NCI-H1694 treated with DMSO at 0.1 percent for 48 hours (cell line): ENCODE results near the gene HAUS7.

ENCODE experiments used
- DNase-seq: peaks from one replicate; lab custom pipeline; 2025; lab: John Stamatoyannopoulos, UW

HAUS7 gene

DNA sequence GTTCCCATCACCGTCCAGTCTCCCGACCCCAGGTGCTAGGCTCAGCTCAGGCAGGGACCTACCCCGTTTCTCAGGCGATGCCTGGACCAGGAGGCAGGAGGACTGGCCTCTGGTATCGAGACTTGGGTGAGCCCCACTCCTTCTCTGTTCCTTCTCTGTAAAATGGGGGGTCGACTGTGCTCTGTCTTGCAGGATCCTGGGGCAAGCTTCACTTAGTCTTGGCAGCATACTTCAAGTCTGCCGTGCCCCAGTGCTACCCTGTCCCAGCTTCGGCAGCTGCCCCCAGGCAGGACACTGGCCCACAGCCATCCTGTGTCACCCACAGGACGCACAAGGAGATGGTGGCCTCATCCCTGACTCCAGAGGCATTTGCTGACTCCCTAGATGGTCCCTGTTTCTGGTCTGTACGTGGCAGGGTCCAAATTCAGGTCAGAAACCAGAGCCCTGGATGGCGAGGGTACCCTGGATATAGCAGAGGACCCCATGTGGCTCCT is 7.0 kb upstream of the HAUS7 start:
- no peak for DNase-seq

DNA sequence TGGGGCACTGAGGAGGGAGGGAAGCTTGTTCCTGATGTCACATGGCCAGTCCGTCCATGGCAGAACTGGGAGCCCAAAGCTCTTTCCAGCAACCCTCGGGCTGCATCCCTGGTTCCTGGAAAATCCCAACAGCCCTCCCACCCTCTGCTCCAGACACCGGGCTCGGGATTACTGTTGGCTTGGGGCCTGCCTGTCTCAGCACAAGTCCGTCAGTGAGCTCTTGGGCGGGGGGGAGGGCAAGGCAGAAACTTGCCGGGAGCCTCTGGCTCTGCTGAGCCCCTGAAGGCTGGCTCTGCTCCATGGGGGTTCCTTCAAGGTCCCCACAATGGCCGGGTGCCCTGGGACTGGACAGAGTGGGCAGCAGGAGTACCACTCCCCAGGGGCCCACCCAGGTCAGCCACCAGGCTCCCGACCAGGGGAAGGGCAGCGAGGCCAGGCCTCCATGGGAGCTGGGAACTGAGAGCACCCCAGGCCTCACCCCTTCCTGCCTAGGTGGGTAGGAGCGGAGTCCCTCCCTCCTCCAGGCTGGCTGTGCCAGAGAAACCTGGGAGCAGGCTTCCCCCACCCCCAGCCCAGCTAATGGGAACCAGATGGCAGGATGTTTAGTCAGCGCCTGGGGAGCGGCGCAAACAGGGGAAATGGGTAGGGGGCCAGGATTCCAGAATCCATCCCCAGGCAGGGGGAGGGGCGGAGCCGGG is 6.4 kb upstream of the HAUS7 start:
- DNase-seq, result peak; percentile 80

DNA sequence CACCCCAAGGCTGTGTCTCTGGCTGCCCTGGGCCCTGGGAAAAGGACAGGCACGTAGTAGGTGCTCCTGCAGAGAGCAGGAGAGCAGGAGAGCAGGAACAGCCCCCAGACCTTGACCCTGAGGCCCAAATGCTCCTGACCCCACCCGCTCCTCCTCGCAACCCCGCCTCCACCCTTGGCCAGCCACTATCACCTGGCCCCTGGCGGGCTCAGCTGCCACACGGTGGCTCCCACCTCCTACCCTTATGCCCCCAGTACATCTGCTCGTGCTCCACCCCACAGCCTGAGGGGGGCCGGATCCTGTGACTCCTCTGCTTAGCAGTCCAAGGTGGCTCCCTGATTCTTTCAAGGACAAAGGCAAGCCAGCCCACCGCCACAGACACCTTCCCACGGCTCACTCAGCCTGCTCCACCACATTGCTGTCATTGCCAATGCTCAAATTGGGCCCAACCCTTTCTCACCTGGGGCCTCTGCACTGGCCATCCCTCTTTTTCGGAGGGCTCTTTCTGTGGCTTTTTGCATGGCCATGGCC is 5.4 kb upstream of the HAUS7 start:
- peak; percentile 14 for DNase-seq

DNA sequence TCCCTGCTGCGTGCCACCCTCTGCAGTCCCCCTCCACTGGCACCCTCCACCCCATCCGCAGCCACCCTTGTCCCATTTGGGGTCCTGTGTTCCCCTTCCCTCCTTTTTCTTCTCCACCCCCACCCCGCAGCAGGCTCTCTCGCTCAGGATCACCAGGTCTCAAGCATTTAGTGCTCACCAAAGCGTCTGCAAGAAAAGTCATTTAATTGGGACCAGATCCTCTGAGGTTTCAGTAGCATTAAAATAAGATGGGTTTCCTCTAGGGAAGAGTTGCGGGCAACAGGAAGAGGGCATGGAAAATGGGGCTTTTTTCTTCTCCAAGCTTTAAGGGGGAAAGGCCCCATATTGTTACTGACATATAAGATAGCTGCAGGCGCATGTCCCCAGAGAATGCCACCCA is 4.9 kb upstream of the HAUS7 start:
- DNase-seq, result no peak

DNA sequence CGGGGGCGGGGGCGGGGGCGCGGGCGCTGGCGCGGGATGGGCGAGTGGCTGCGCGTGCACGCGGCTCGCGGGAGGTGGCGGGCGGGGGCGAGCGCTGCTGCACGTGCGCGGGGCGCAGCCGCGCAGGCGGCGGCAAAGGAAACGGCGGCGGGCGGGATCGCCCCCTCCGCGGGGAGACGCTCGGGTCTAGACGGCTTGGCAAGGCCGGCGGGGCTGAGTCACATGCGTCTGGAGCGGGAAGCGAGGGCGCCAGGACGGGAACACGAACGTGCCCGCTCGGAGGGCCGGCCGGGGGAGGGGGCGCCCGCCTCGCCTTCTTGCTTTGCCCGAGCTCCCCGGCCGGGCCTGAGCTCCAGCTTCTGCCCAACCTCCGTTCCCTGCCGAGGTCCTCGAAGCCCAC is 4.3 kb upstream of the HAUS7 start:
- DNase-seq, result no peak

DNA sequence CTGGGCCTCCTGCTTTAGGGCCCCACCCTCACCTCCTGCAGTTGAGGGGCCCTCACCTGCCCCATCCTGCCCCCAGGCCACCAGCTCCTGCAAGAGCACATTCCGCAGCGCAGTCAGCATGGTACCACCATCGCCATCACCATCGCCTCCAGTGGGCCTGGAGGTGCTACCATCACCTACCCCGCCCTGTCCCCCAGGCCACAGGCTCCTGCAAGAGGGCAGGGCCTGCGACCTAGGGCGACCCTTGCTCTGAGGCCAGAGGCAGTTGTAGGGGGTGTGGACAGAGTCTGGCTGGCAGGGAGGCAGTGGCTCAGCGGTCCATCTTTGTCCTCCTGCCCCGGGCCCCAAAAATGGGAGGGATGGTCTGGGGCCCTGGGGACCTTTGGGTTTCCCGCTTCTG is 3.9 kb upstream of the HAUS7 start:
- no peak for DNase-seq

DNA sequence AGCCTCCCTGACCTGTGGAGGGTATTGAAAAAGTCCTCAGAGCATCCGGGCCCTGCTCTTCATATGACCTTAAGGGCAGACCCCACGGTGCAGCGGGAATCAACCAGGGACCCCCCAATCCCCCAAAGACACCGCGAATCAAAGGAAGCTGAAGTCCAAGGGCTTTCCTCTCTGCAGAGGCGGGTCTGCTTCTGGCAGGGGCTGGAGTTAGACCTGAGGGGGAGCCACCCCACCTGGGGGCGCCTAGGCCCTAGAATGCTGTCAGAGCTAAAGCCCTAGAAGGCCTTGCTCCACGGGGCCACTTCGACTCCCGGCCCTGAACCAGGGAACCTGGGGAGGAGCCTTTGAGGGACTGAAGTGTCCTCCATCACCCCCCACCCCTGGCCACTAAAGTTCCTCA is 2.8 kb upstream of the HAUS7 start:
- DNase-seq, result no peak

DNA sequence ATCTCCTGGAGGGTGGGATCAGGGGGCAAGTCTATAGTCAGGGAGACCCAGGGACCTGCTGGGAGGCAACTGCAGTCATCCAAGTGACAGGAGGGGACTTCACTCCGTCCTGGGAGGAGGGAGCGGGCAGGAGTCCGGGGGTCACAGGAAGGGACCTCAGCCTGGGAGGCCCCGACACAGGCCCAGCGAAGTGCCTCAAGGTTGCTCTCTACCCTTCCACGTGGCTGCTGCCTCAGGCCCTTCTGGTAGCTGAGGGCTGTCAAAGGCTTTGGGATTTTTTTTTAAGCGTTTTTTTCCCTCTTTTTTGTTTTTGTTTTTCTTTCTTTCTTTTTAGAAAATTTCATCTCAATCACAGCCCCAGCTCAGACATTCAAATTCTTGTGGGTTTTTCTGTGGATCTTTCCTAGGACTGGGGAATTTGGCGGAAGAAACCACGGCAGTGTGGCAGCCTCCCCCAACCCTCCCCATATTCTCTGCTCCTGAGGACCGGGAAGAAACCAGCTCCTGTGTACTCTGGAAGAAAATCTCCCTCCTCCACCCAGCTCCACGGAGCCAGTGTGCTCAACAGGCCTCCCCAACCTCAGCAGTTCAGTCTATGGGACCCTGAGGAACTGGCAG is 1.4 kb upstream of the HAUS7 start:
- no peak for DNase-seq

DNA sequence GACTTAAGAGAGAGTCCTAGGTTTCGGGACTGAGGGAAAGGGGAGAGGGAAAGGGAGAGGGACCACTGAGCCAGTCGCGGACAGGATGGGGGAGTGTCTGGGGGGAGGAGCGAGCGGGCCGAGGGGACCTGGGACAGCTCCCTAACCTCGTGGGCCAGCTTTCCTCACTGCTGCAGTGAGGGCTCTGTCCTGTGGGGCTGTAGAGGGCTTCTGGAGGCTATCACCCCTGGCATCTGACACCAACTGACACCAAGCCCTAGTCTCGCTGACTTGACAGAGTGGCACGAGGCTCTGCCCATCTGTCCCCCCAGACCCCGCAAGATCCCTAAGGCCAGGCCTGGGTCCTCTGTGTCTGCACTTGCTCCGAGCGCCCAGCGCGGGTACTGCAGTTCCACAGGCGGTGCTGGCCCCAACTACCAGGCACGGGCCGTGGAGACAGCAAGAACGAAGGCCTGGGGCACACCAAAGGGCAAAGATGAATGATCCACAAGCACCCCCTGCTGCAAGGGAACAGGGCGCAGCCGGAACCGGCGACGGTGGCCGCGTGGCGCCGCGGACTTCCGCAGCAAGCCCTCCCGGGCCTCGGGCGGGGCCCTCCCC is 465 bp downstream of the HAUS7 start:
- no peak for DNase-seq

DNA sequence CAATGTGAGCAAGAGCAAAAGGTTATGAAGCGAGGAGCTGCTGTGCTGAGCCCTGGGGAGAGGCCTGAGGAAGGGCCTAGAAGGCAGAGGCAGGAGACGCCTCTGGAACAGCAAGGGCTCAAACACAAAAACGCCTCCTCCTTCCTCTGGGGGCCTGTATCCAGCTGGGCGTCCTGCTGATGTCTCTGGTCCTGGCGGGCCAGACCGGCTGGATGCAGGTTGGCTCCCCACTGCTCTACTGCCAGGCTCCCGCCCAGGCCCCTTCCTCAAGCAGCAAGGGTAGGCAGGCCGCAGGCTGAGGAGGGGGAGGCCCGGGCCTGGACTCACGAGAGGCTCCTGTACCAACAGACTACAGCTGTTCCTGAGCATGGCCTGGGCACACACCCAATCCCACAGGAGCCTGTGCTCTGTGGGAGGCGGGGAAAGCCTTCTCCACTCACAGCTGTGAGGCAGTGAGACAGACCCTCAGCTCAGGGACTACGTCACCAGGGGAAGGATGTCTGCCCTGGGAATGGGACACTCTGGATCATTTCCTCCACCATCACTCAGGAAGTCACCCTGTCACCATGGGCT is 2.3 kb downstream of the HAUS7 start:
- DNase-seq, result peak; percentile 74

DNA sequence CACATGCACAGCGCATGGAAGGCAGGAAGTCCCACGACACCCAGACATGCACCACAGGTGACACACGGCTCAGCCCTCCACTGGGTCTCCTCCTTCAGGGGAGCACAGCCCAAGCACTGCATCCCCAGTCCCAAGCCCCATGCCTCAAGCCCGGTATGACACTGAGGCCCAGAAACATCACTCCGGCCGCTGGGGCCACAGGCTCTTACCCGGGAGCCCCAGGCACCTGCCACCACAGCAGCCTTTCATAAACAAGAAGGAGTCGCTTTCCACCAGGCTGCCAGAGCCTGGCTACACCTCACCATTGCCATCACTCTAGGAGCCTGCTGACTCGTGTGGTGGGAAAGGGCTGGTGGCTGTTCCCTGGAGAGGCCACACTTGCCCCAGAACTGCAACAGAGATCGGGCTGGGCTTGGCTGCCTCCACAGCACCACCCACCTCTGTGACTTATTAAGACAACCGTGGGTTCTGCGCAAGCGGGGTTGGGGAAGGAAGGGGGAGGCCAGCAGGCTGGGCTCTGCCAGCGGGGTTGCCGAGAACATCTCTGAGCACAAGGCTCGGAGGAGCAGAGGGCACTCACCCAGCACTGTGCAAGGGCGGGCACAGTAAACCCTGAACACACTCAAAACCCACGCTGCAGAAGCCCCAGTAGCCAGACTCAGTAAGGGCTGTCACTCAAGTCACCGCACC is 4.5 kb downstream of the HAUS7 start:
- no peak for DNase-seq

DNA sequence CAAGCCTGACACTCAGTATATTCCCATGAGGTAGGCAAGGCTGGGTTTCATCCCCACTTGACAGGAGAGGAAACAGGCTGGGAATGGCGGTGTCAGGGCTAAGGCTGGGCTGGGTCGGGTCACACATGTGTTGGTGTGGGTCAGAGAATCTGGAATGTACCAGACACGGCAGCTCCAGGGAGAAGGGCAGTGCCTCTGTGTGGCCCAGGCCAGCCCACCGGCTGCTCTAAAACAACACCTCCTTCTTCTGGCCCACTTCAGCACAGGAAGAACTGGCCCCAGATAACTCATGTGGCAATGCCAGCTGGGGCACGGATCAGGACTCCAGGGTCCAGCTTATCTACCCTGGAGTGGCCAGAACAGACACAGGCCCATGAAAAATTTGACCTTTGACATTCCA is 6.3 kb downstream of the HAUS7 start:
- no peak for DNase-seq

DNA sequence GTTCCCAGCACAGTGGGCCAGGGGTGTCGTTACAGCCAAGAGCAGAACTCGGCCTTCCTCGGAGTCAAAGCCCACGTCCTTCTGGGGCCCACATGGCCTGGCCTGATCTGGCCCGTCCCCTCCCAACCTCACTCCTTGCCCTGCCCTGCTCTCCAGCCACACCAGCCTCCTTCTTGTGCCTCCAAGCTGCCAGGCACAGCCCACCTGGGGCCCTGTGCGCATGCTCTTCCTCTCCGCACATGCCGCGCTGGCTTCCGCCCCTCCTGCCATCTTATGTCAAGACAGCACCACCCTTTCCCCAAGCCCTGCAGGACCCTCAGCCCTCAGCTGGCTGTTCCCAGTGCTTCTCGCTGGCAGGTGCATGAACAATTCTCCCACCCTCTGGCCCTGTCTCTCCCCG is 6.8 kb downstream of the HAUS7 start:
- no peak for DNase-seq

DNA sequence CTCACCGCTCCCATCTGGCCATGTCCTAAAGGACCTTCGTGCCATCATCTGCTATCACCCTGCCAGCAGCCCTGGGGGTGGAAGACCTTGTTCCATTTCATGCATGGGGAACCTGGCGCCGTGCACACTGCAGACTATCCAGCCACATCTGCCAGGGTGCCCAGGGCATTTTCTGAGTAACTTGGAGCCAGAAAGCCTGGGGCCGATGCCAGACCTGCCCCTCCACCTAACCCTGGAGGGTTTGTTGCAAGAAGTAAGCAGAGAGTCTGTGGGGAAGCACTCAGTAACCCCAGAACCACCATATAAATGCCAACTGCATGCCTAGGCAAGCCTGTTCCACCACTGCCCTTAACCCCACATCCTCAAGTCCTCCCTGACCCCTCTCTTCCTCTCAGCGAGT is 7.3 kb downstream of the HAUS7 start:
- DNase-seq, result no peak

DNA sequence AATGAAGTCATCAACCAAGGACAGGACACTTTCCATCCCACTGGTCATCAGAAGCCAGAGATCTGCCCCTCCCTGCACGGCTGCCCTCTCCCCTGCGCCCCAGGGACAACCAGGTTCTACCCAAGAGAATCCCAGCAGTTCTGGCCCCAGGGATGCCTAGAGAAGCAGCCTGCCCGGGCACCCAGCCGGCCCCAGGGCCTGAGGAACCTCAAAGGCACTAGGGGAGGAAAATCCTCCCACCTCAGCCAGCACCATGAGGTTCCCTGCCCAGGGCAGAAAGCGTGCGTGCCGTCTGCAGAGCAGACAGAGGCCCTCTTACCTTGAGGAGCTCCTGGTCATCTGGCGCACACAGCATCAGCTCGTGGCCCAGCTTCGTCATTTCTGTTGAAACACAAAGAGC is 8.1 kb downstream of the HAUS7 start:
- DNase-seq, result no peak

DNA sequence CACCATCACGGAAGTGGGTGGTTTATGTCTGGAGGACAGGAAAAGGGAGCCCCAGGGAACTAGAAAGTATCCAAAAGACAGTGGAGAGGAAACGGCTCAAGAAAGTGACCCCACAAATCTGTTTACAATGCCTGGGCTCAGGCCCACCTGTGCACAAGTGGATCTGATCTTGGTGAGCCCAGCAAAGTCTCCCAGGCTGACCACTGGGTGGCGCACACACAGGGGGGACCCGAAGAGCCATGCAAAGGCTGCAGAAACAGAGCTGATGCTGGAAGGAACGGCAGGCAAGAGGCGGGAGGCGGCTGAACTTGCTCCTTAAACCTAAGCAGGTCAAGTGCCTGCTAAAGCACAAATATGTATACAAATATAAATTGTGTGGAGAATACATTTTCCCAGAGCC is 9.6 kb downstream of the HAUS7 start:
- DNase-seq, result peak; percentile 13

DNA sequence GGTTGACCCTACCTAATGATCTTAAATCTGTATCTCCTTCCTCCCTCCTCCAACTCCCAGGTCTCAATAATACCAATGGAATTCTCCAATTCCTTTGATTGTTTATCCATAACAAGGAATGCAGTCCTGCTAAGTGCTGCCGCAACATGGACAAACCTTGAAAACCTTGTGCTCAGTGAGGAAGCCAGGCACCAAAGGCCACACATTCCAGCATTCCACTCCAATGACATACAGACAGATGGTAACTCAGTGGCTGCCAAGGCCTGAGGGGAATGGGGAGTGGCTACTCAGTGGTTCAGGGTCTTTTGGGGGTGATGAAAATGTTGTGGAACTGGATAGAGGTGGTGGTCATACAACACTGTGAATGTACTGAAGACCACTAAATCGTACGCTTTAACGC is 10.4 kb downstream of the HAUS7 start:
- DNase-seq, result no peak

DNA sequence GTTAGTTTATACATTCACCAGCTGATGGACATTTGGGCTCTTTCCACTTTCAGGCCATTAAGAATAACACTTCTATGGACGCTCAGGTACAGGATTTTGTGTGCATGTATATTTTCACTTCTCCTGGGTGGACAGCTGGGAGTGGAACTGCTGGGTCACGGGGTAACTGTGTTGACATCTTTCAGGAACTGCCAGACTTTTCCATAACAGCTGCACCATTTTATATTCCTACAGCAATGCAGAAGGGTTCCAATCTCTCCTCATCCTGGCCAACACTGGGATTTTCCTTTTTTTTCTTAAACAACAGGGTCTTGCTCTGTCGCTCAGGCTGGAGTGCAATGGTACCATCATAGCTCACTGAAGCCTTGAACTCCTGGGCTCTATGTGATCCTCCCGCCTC is 11.9 kb downstream of the HAUS7 start:
- no peak for DNase-seq

DNA sequence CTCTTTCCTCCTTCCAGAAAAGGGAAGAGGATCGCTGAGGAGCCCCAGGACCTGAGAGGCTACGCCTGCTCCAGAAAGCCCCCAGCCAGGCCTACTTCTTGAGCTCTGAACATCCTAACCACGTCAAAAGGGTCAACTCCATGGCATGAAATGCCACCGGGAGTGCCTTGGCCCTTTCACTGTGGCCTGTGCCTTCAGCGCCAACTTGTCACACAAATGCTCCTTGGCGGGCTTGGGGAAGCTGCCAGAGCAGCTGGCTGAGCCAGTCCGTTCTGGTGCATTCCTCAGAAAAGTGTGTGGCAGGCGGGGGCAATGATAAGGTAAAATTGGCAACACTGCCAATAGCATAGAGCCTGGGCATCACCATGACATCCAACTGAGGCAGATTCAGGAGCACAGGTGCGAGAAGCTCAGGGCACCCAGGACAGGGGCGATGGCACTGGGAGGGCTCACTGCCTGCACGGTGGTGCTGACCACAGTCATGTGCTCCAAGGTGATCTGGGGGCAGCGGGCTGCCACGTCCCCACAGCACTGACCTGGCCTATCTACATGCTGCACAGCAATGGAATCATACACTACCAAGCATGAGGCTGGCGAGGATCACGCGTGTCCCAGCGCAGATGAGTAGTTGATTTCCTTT is 12.4 kb downstream of the HAUS7 start:
- DNase-seq, result no peak

DNA sequence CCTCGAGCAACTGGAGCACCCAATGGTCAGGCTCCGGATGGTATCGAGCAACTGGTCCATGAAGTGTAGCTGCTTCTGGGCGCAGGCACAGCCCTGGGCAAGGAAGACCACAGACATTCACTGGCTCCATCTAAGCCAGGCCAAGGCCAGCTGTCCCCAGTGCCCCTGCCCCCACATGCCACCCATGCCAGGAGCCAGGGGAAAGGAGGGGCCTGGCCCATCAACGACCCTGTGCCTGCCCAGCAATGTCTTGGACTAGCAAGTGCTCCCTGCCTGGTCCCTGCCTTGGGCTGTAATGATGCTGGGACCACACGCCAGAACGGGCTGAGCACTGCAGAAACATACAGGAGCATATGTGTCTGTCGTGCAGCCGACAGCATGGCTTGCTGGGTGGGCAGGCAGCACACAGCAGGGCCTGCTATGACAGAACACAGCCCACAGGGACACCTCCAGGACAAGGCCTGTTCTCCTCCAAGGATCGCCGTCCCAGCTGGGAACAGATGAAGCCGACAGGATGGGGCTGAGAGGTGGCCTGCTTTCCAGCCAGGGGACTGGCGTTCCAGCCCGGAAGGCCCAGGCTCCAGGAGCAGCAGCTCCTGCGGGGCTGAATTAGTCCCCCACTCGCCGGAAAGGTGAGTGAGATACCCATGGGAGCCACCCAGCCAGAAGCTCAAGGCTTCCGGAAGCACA is 13.1 kb downstream of the HAUS7 start:
- DNase-seq, result no peak

DNA sequence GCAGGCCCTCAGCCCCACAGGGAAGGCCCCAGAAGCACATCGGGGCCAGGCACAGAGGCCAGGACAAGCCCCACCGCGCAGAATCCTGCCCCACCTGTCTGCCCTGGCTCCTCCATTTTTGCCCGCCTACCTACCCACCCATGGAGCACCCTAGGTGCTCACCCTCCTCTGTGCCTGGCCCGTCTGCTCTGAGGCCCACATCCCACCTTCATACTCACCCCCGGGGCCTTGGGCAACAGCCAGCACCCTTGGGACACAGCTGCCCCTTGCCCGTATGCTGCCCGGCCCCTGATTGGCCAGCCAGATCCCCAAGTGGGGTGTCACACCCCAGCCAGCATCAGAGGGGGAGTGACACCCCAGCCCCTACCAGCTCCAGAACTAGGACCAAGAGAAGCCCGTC is 13.7 kb downstream of the HAUS7 start:
- DNase-seq, result no peak
